HEK293T (cell line): ENCODE data around the gene TRABD2B.

Experiments used
- ARNT ChIP-seq: fragments of 450-650 bp; IDR thresholded peaks from 2 replicates; pipeline ENCODE4 v1.6.1; 2017; ENCODE audit warnings: mild to moderate bottlenecking
- BHLHE40 ChIP-seq: fragments of 450-650 bp; IDR thresholded peaks from 2 replicates; pipeline ENCODE4 v1.6.1; 2016; ENCODE audit warnings: mild to moderate bottlenecking, moderate library complexity, borderline replicate concordance
- ELF4 ChIP-seq: fragments of 450-650 bp; IDR thresholded peaks from 2 replicates; pipeline ENCODE4 v1.6.1; 2017; ENCODE audit warnings: antibody characterized with exemption
- FOXA1 ChIP-seq: fragments of 450-650 bp; IDR thresholded peaks from 2 replicates; pipeline ENCODE4 v1.6.1; 2016; ENCODE audit warnings: mild to moderate bottlenecking
- FOXK2 ChIP-seq: fragments of 450-650 bp; IDR thresholded peaks from 2 replicates; pipeline ENCODE4 v1.6.1; 2016; ENCODE audit warnings: mild to moderate bottlenecking
- FOXM1 ChIP-seq: fragments of 450-650 bp; IDR thresholded peaks from 2 replicates; pipeline ENCODE4 v1.6.1; 2017; ENCODE audit warnings: mild to moderate bottlenecking, borderline replicate concordance
- HDGF ChIP-seq: fragments of 450-650 bp; IDR thresholded peaks from 2 replicates; pipeline ENCODE4 v1.6.1; 2017; ENCODE audit warnings: antibody characterized with exemption, borderline replicate concordance
- LEF1 ChIP-seq: fragments of 450-650 bp; IDR thresholded peaks from 2 replicates; pipeline ENCODE4 v1.6.1; 2017; ENCODE audit warnings: mild to moderate bottlenecking, borderline replicate concordance
- SP1 ChIP-seq: fragments of 450-650 bp; IDR thresholded peaks from 2 replicates; pipeline ENCODE4 v1.6.1; 2017
- SUZ12 ChIP-seq: fragments of 450-650 bp; IDR thresholded peaks from 2 replicates; pipeline ENCODE4 v1.6.1; 2016; ENCODE audit warnings: mild to moderate bottlenecking

DNA sequence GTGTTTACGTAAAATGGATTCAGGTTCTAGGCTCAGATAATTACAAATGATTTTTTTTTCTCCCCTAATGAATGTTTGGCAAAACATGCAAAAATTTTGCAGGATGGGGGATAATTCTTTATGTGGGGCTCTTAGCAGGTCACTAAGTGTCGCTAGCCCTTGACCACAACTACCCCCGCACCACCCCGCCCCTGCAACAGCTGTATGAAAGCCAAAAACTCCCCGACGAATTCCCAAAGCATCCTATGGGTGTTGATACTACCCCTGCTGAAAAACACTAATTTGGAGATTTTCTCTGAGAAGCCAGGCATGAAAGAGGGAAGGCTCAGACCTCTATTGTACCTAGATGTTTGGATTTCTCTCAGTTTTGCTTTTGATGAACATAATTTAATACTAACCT, 243.0 kb downstream of the TRABD2B start:
- no peak for TF ChIP-seq ARNT
- no peak for TF ChIP-seq HDGF
- TF ChIP-seq SP1, result no peak
- TF ChIP-seq FOXA1, result no peak
- TF ChIP-seq ELF4, result no peak
- TF ChIP-seq LEF1, result no peak
- no peak for TF ChIP-seq SUZ12
- no peak for TF ChIP-seq FOXK2
- no peak for TF ChIP-seq BHLHE40
- no peak for TF ChIP-seq FOXM1
